SK-N-SH treated with all-trans-retinoic acid at 6 μM for 48 hours (cell line): Measurements from ENCODE around the gene TXNDC9.

Experiments
- ATAC-seq: fragments of 200-7000 bp; cut with Tn5 transposase; 3 replicates; pipeline ENCODE4 v1.9.1; 2020; ENCODE audit warnings: mild to moderate bottlenecking, moderate library complexity
- BACH2 ChIP-seq: fragments of 250-450 bp; sonication (Bioruptor Pico); IDR thresholded peaks from 2 replicates; pipeline ENCODE4 v1.9.0; 2021; ENCODE audit warnings: mild to moderate bottlenecking, borderline replicate concordance
- CSDC2 ChIP-seq: fragments of 250-450 bp; sonication (Bioruptor Pico); IDR thresholded peaks from 2 replicates; pipeline ENCODE4 v1.5.0; 2020; ENCODE audit warnings: mild to moderate bottlenecking, moderate library complexity
- GLIS3 ChIP-seq: fragments of 250-450 bp; sonication (Bioruptor Pico); IDR thresholded peaks from 2 replicates; pipeline ENCODE4 v1.5.0; 2020; ENCODE audit warnings: mild to moderate bottlenecking, moderate library complexity
- ISL1 ChIP-seq: fragments of 250-450 bp; sonication (Bioruptor Pico); IDR thresholded peaks from 2 replicates; pipeline ENCODE4 v2.1.2; 2022; ENCODE audit warnings: mild to moderate bottlenecking, moderate library complexity
- OSR1 ChIP-seq: fragments of 250-450 bp; sonication (Bioruptor Pico); IDR thresholded peaks from 2 replicates; pipeline ENCODE4 v1.8.0; 2022; ENCODE audit warnings: moderate library complexity, mild to moderate bottlenecking, inconsistent platforms
- RARB ChIP-seq: fragments of 250-450 bp; sonication (Bioruptor Pico); IDR thresholded peaks from 2 replicates; pipeline ENCODE4 v1.8.0; 2021; ENCODE audit warnings: mild to moderate bottlenecking, moderate library complexity
- SNAI2 ChIP-seq: fragments of 250-450 bp; sonication (Bioruptor Pico); IDR thresholded peaks from 2 replicates; pipeline ENCODE4 v1.5.0; 2020; ENCODE audit warnings: mild to moderate bottlenecking, moderate library complexity
- TCF4 ChIP-seq: fragments of 250-450 bp; sonication (Bioruptor Pico); IDR thresholded peaks from 2 replicates; pipeline ENCODE4 v1.8.0; 2021; ENCODE audit warnings: mild to moderate bottlenecking, moderate library complexity, borderline replicate concordance
- TOX ChIP-seq: fragments of 250-450 bp; sonication (Bioruptor Pico); IDR thresholded peaks from 2 replicates; pipeline ENCODE4 v1.8.0; 2021; ENCODE audit warnings: mild to moderate bottlenecking, moderate library complexity, borderline replicate concordance
- ZC3H10 ChIP-seq: fragments of 250-450 bp; sonication (Bioruptor Pico); IDR thresholded peaks from 2 replicates; pipeline ENCODE4 v1.5.1; 2021; ENCODE audit warnings: mild to moderate bottlenecking, moderate library complexity
- ZFP3 ChIP-seq: fragments of 250-450 bp; sonication (Bioruptor Pico); IDR thresholded peaks from 2 replicates; pipeline ENCODE4 v1.5.0; 2020; ENCODE audit warnings: mild to moderate bottlenecking, moderate library complexity
- ZFP30 ChIP-seq: fragments of 450-650 bp; formaldehyde crosslinking; IDR thresholded peaks from 2 replicates; pipeline ENCODE4 v1.5.0; 2022; ENCODE audit warnings: mild to moderate bottlenecking, moderate library complexity
- ZNF565 ChIP-seq: fragments of 450-650 bp; formaldehyde crosslinking; conservative IDR thresholded peaks from 2 replicates; pipeline ENCODE4 v1.5.0; 2020; ENCODE audit warnings: low read depth, mild to moderate bottlenecking, moderate library complexity
- ZNF70 ChIP-seq: fragments of 450-650 bp; formaldehyde crosslinking; IDR thresholded peaks from 2 replicates; pipeline ENCODE4 v1.5.0; 2020; ENCODE audit warnings: mild to moderate bottlenecking, moderate library complexity
- ZNF8 ChIP-seq: fragments of 450-650 bp; formaldehyde crosslinking; IDR thresholded peaks from 2 replicates; pipeline ENCODE4 v1.5.0; 2020; ENCODE audit warnings: mild to moderate bottlenecking, moderate library complexity
- TF ChIP-seq, protein P1 (sequence below): fragments of 250-450 bp; sonication (Bioruptor Pico); IDR thresholded peaks from 2 replicates; pipeline ENCODE4 v1.8.0; 2020; ENCODE audit warnings: mild to moderate bottlenecking, moderate library complexity, borderline replicate concordance
- TF ChIP-seq, protein P2 (sequence below): fragments of 250-450 bp; sonication (Bioruptor Pico); IDR thresholded peaks from 2 replicates; pipeline ENCODE4 v1.5.0; 2020; ENCODE audit warnings: mild to moderate bottlenecking, moderate library complexity
- TF ChIP-seq, protein P3 (sequence below): fragments of 250-450 bp; sonication (Bioruptor Pico); IDR thresholded peaks from 2 replicates; pipeline ENCODE4 v1.5.1; 2020; ENCODE audit warnings: low read depth, mild to moderate bottlenecking, moderate library complexity
- TF ChIP-seq, protein P4 (sequence below): fragments of 250-450 bp; sonication (Bioruptor Pico); IDR thresholded peaks from 2 replicates; pipeline ENCODE4 v1.5.1; 2021; ENCODE audit warnings: mild to moderate bottlenecking, moderate library complexity
- TF ChIP-seq, protein P5 (sequence below): fragments of 250-450 bp; sonication (Bioruptor Pico); IDR thresholded peaks from 2 replicates; pipeline ENCODE4 v1.8.0; 2021; ENCODE audit warnings: low read depth, mild to moderate bottlenecking, moderate library complexity, borderline replicate concordance

Gene TXNDC9

DNA sequence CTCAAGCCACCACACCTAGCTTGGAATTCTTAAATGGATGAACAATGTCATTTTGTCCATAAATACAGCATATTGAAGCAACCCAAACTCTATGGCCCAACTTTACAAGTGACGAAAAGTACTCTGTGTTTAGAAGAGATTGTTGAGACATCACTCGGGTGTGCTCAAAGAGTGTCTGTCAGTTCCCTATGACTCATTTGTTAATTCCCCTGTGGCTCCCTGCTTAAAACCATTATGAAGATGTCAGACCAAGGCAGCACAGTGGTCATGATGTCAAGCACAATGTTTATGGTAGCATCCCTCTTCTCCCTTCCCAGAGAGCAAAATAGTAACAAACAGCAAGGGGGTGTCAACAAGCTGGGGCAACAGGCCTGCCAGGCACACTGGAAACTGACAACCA, 38.1 kb downstream of the TXNDC9 start:
- no peak for ATAC-seq
- TF ChIP-seq SNAI2 (CRISPR knock-in tag) = no peak
- TF ChIP-seq ZNF70 (CRISPR knock-in tag) = no peak
- TF ChIP-seq ZNF565 = no peak

DNA sequence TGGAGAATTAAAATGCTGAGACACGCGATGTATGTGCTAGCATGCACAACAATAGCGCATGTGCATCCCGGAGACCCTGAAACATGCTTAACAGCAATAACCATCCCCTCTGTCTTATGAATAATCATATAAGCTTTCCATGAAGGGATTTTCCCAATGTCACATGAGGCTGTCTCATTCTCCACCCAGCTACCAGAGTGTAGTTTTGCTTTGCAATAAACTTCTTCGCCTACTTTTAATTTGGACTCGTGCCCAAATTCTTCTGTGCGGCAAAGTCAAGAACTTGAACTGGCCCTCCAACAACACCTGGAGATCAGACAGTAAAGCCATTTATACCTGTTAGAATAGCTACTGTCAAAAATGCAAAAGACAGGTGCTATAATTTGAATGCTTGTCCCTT, 50.6 kb downstream of the TXNDC9 start:
- no peak for ATAC-seq

DNA sequence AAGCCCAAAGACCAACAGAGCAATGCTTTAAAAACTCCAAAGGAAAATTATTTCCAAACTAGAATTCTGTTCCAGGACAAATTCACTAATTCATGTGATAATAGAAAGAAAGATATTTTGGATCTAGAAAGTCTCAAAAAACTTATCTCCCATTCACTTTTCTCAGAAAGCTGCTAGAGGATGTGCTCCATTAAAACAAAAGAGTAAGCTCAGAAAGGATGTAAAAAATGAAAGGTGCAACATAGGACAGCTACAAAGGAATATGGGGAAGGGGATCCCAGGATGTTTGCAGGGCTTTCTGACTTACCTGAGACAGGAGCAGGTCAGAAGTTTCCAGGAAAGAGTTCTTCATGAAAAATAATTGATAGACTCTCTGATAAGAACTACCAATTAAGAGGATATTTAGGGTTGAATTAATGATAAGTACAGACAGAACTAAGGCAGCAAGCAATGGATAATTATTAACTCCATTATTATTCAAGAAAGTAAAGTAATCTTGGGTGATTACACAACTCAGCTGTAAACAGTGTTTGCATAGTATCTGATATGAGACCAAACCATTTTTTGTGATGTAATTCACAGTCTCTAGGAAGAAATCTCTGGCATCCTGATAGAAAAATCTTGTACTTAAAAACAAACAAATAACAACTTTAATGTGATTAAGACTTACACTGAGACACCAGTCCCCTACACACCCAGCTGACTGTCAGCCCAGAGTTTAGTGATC, 56.0 kb downstream of the TXNDC9 start:
- ATAC-seq = no peak
- TF ChIP-seq ZFP30 = no peak
- TF ChIP-seq, protein P1, sequence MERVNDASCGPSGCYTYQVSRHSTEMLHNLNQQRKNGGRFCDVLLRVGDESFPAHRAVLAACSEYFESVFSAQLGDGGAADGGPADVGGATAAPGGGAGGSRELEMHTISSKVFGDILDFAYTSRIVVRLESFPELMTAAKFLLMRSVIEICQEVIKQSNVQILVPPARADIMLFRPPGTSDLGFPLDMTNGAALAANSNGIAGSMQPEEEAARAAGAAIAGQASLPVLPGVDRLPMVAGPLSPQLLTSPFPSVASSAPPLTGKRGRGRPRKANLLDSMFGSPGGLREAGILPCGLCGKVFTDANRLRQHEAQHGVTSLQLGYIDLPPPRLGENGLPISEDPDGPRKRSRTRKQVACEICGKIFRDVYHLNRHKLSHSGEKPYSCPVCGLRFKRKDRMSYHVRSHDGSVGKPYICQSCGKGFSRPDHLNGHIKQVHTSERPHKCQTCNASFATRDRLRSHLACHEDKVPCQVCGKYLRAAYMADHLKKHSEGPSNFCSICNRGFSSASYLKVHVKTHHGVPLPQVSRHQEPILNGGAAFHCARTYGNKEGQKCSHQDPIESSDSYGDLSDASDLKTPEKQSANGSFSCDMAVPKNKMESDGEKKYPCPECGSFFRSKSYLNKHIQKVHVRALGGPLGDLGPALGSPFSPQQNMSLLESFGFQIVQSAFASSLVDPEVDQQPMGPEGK (CRISPR knock-in tag) = no peak
- TF ChIP-seq, protein P2, sequence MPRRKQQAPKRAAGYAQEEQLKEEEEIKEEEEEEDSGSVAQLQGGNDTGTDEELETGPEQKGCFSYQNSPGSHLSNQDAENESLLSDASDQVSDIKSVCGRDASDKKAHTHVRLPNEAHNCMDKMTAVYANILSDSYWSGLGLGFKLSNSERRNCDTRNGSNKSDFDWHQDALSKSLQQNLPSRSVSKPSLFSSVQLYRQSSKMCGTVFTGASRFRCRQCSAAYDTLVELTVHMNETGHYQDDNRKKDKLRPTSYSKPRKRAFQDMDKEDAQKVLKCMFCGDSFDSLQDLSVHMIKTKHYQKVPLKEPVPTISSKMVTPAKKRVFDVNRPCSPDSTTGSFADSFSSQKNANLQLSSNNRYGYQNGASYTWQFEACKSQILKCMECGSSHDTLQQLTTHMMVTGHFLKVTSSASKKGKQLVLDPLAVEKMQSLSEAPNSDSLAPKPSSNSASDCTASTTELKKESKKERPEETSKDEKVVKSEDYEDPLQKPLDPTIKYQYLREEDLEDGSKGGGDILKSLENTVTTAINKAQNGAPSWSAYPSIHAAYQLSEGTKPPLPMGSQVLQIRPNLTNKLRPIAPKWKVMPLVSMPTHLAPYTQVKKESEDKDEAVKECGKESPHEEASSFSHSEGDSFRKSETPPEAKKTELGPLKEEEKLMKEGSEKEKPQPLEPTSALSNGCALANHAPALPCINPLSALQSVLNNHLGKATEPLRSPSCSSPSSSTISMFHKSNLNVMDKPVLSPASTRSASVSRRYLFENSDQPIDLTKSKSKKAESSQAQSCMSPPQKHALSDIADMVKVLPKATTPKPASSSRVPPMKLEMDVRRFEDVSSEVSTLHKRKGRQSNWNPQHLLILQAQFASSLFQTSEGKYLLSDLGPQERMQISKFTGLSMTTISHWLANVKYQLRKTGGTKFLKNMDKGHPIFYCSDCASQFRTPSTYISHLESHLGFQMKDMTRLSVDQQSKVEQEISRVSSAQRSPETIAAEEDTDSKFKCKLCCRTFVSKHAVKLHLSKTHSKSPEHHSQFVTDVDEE (CRISPR knock-in tag) = no peak
- no peak for TF ChIP-seq RARB
- no peak for TF ChIP-seq OSR1 (CRISPR knock-in tag)
- TF ChIP-seq TOX (CRISPR knock-in tag) = no peak

More for the DNA sequence above, 50.6 kb downstream of the TXNDC9 start:
- TF ChIP-seq ZFP30 (no peak), ZNF565 (no peak), GLIS3 (CRISPR knock-in tag) (no peak), ZNF8 (CRISPR knock-in tag) (no peak), ZNF70 (CRISPR knock-in tag) (no peak), CSDC2 (CRISPR knock-in tag) (no peak), RARB (no peak), TCF4 (CRISPR knock-in tag) (no peak), ISL1 (no peak), BACH2 (CRISPR knock-in tag) (no peak), TOX (CRISPR knock-in tag) (no peak), OSR1 (CRISPR knock-in tag) (no peak), ZFP3 (CRISPR knock-in tag) (no peak), ZC3H10 (CRISPR knock-in tag) (no peak)
- TF ChIP-seq, protein P1 (CRISPR knock-in tag) = no peak
- TF ChIP-seq, protein P3, sequence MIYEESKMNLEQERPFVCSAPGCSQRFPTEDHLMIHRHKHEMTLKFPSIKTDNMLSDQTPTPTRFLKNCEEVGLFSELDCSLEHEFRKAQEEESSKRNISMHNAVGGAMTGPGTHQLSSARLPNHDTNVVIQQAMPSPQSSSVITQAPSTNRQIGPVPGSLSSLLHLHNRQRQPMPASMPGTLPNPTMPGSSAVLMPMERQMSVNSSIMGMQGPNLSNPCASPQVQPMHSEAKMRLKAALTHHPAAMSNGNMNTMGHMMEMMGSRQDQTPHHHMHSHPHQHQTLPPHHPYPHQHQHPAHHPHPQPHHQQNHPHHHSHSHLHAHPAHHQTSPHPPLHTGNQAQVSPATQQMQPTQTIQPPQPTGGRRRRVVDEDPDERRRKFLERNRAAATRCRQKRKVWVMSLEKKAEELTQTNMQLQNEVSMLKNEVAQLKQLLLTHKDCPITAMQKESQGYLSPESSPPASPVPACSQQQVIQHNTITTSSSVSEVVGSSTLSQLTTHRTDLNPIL (CRISPR knock-in tag) = no peak
- TF ChIP-seq, protein P2 (CRISPR knock-in tag) = no peak
- TF ChIP-seq, protein P4, sequence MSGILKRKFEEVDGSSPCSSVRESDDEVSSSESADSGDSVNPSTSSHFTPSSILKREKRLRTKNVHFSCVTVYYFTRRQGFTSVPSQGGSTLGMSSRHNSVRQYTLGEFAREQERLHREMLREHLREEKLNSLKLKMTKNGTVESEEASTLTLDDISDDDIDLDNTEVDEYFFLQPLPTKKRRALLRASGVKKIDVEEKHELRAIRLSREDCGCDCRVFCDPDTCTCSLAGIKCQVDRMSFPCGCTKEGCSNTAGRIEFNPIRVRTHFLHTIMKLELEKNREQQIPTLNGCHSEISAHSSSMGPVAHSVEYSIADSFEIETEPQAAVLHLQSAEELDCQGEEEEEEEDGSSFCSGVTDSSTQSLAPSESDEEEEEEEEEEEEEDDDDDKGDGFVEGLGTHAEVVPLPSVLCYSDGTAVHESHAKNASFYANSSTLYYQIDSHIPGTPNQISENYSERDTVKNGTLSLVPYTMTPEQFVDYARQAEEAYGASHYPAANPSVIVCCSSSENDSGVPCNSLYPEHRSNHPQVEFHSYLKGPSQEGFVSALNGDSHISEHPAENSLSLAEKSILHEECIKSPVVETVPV (CRISPR knock-in tag) = no peak
- TF ChIP-seq, protein P5, sequence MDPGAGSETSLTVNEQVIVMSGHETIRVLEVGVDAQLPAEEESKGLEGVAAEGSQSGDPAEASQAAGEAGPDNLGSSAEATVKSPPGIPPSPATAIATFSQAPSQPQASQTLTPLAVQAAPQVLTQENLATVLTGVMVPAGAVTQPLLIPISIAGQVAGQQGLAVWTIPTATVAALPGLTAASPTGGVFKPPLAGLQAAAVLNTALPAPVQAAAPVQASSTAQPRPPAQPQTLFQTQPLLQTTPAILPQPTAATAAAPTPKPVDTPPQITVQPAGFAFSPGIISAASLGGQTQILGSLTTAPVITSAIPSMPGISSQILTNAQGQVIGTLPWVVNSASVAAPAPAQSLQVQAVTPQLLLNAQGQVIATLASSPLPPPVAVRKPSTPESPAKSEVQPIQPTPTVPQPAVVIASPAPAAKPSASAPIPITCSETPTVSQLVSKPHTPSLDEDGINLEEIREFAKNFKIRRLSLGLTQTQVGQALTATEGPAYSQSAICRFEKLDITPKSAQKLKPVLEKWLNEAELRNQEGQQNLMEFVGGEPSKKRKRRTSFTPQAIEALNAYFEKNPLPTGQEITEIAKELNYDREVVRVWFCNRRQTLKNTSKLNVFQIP (CRISPR knock-in tag) = no peak
- TF ChIP-seq, all 23 proteins: peak for 0
